AG20443 (cell line): Measurements from ENCODE around the gene ANKRD31.

Experiments
- DNase-seq: peaks from one replicate; pipeline ENCODE4 v3.0.0; 2012; ENCODE audit warnings: low spot score, mixed read lengths

The ANKRD31 gene

GRCh38 chr5:75031366-75031765, 205.3 kb downstream of the ANKRD31 start:
- DNase-seq, result no peak

DNA sequence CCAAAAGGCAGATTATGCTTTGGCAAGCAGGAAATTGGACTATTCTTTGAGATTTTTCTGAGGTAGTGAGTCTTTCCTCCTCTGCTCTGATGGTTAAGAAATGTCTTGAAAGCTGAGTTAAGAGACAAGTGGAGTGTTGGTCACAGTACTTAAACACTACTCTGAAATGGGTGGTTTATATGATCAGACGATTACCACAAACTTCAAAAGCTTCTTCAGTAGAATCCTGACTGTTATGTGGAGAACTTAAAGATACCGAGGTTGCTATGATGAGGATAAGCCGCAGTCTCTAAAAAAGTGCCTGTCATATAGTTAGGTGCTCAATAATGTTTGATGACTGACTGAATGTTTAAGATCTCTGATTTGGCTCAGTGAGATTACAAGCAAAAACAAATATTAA, 208.6 kb downstream of the ANKRD31 start:
- DNase-seq, result no peak

DNA sequence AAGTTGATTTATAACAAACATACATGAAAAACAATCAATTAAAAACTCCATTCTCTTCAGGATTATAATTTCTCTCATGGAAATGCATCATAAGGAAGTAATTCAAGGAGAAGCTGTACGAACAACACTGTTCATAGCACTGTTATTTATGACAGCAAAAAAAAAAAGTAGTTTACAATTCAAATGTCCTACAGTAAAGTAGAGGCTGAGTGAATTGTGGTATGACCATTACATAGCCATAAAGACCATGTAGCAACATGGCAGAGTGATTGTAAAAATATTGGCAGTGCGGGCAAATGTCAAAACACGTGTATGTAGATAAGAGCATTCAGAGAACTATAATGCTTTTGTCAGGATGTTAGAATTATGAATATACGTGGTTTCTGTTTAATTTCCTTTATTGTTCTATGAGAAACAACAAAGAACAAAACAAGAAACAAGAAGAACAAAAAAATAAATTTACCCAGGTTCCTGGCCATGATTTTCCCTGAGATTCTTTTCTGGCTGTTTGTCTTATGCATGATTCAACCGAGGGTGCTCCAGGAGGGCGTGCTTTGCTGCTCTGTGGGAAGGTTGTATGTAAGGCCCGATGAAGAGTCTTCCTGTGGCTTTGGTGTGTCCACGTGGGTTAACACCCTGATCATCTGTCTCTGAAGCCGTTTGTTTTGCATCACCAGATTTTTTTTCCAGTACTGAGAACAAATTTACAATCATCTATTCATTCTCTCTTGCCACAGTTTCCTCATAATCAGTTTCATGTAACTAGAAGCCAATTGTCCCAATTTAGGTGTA, 213.1 kb downstream of the ANKRD31 start:
- DNase-seq, result no peak

DNA sequence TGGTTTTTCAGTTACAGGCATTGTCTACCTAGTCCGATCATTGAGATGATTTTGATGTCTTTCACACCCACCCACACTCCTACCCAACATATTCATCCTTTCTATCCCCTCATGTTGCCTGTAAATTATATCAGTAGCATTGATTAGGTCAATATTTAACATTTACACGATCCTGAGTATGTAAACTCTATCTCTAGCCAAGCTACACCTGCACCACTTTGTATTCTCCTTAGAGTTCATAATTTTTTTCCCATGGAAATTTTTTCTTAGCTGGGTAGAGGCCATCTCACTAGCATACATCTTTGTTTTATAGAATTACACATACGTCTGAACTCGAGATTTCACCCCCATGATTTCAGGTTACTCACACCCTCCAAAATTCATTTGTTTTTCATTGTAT, 214.9 kb downstream of the ANKRD31 start:
- no peak for DNase-seq

GRCh38 chr5:75021219-75021618, 215.5 kb downstream of the ANKRD31 start:
- no peak for DNase-seq

GRCh38 chr5:75020016-75020656, 216.5 kb downstream of the ANKRD31 start:
- no peak for DNase-seq

DNA sequence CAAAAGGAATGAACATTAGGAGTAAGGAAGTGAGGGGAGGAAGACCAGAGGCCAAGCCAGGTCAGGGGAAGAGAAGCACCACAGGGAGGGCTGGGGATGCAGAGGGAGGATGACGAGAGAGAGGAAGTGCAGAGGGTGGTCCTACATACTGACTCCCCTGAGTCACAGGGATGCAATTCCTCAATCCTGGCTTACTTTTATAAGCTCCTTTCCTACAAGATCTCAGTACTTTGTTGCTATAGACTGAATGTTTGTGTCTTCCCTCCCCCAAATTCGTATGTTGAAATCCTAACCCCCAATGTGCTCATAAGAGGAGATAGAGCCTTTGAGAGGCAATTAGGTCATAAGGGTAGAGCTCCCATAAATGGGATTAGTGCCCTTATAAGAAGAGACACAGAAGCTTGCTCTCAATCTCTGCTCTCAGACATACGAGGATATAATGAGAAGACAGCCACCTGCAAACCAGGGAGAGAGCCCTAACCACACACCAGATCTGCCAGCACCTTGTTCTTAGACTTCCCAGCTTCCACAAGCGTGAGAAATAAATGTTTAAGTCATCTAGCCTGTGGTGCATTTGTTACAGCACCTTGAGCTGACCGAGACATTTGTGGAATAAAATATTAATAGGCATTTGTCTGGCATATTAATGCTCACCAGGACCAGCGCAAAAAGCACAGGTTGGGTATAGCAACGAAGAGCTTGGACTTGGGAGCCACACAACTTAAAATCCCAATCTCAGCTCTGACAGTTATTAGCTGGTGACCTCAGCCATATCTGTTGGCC, 217.7 kb downstream of the ANKRD31 start:
- DNase-seq, result no peak
